ENCODE data around the gene TRIM2.
"Not testable (repeated sequence)": the region's sequence is repeated elsewhere in the genome, so short reads cannot be mapped to it uniquely, and the experiment has no call there.

The TRIM2 gene

GRCh38 chr4:153186046-153186728, 18.1 kb upstream of the TRIM2 start:
- H3K4me3 ChIP-seq (ENCODE audit: low read depth in 1 of 2, low read length in 2 of 2), result no peak overlapping the region
- H3K36me3 ChIP-seq (ENCODE audit: control insufficient read depth in 1 of 2, insufficient read depth in 2 of 2, low read length in 2 of 2), result no peaks in the 10 kb centered on the region
- H3K9me3 ChIP-seq (ENCODE audit: control insufficient read depth in 1 of 2, low read length in 2 of 2), result no peaks in the 10 kb centered on the region
- peaks cover 0 to 7% of the 10 kb centered on the region in 2 donors for H3K4me1 ChIP-seq (ENCODE audit: control insufficient read depth in 1 of 2, insufficient read depth in 2 of 2, low read length in 2 of 2)
- no peaks in the 10 kb centered on the region for H3K27me3 ChIP-seq (ENCODE audit: control insufficient read depth in 1 of 2, insufficient read depth in 2 of 2, low read length in 2 of 2)
- H3K9ac ChIP-seq (ENCODE audit: low read depth in 1 of 2, low read length in 2 of 2), result no peak overlapping the region
- no peak overlapping the region for H3K27ac ChIP-seq (ENCODE audit: low read depth, low read length)

GRCh38 chr4:153189016-153189801, 15.0 kb upstream of the TRIM2 start:
- no peak overlapping the region for H3K4me3 ChIP-seq (ENCODE audit: low read depth in 1 of 2, low read length in 2 of 2)
- no peaks in the 10 kb centered on the region for H3K9me3 ChIP-seq (ENCODE audit: control insufficient read depth in 1 of 2, low read length in 2 of 2)
- H3K27me3 ChIP-seq (ENCODE audit: control insufficient read depth in 1 of 2, insufficient read depth in 2 of 2, low read length in 2 of 2), result no peaks in the 10 kb centered on the region
- peaks cover 0 to 7% of the 10 kb centered on the region in 2 donors for H3K4me1 ChIP-seq (ENCODE audit: control insufficient read depth in 1 of 2, insufficient read depth in 2 of 2, low read length in 2 of 2)
- no peak overlapping the region for H3K27ac ChIP-seq (ENCODE audit: low read depth, low read length)
- H3K36me3 ChIP-seq (ENCODE audit: control insufficient read depth in 1 of 2, insufficient read depth in 2 of 2, low read length in 2 of 2), result no peaks in the 10 kb centered on the region
- no peak overlapping the region for H3K9ac ChIP-seq (ENCODE audit: low read depth in 1 of 2, low read length in 2 of 2)

GRCh38 chr4:153191795-153192363, 12.4 kb upstream of the TRIM2 start:
- no peaks in the 10 kb centered on the region for H3K27me3 ChIP-seq (ENCODE audit: control insufficient read depth in 1 of 2, insufficient read depth in 2 of 2, low read length in 2 of 2)
- peaks cover 0 to 7% of the 10 kb centered on the region in 2 donors for H3K4me1 ChIP-seq (ENCODE audit: control insufficient read depth in 1 of 2, insufficient read depth in 2 of 2, low read length in 2 of 2)
- H3K27ac ChIP-seq (ENCODE audit: low read depth, low read length), result no peak overlapping the region
- no peaks in the 10 kb centered on the region for H3K9me3 ChIP-seq (ENCODE audit: control insufficient read depth in 1 of 2, low read length in 2 of 2)
- no peak overlapping the region for H3K9ac ChIP-seq (ENCODE audit: low read depth in 1 of 2, low read length in 2 of 2)
- H3K4me3 ChIP-seq (ENCODE audit: low read depth in 1 of 2, low read length in 2 of 2), result no peak overlapping the region
- no peaks in the 10 kb centered on the region for H3K36me3 ChIP-seq (ENCODE audit: control insufficient read depth in 1 of 2, insufficient read depth in 2 of 2, low read length in 2 of 2)

GRCh38 chr4:153197301-153197700, 6.9 kb upstream of the TRIM2 start:
- Histone ChIP-seq H3K36me3 (ENCODE audit: control insufficient read depth in 1 of 2, insufficient read depth in 2 of 2, low read length in 2 of 2) (no peaks in the 10 kb centered on the region), H3K27ac (ENCODE audit: low read depth, low read length) (no peak overlapping the region), H3K9ac (ENCODE audit: low read depth in 1 of 2, low read length in 2 of 2) (no peak overlapping the region), H3K27me3 (ENCODE audit: control insufficient read depth in 1 of 2, insufficient read depth in 2 of 2, low read length in 2 of 2) (no peaks in the 10 kb centered on the region), H3K4me3 (ENCODE audit: low read depth in 1 of 2, low read length in 2 of 2) (no peak overlapping the region), H3K4me1 (ENCODE audit: control insufficient read depth in 1 of 2, insufficient read depth in 2 of 2, low read length in 2 of 2) (no peaks in the 10 kb centered on the region), H3K9me3 (ENCODE audit: control insufficient read depth in 1 of 2, low read length in 2 of 2) (no peaks in the 10 kb centered on the region)

GRCh38 chr4:153198719-153199118, 5.5 kb upstream of the TRIM2 start:
- Histone ChIP-seq H3K27ac (ENCODE audit: low read depth, low read length) (no peak overlapping the region), H3K36me3 (ENCODE audit: control insufficient read depth in 1 of 2, insufficient read depth in 2 of 2, low read length in 2 of 2) (no peaks in the 10 kb centered on the region), H3K9me3 (ENCODE audit: control insufficient read depth in 1 of 2, low read length in 2 of 2) (no peaks in the 10 kb centered on the region), H3K27me3 (ENCODE audit: control insufficient read depth in 1 of 2, insufficient read depth in 2 of 2, low read length in 2 of 2) (no peaks in the 10 kb centered on the region), H3K4me3 (ENCODE audit: low read depth in 1 of 2, low read length in 2 of 2) (no peak overlapping the region), H3K9ac (ENCODE audit: low read depth in 1 of 2, low read length in 2 of 2) (no peak overlapping the region), H3K4me1 (ENCODE audit: control insufficient read depth in 1 of 2, insufficient read depth in 2 of 2, low read length in 2 of 2) (no peaks in the 10 kb centered on the region)

- H3K4me3 ChIP-seq (ENCODE audit: low read depth in 1 of 2, low read length in 2 of 2), result peak overlapping the region; percentile 68 to 81
- H3K27me3 ChIP-seq (ENCODE audit: control insufficient read depth in 1 of 2, insufficient read depth in 2 of 2, low read length in 2 of 2); H3K4me1 ChIP-seq (ENCODE audit: control insufficient read depth in 1 of 2, insufficient read depth in 2 of 2, low read length in 2 of 2); H3K9me3 ChIP-seq (ENCODE audit: control insufficient read depth in 1 of 2, low read length in 2 of 2); H3K36me3 ChIP-seq (ENCODE audit: control insufficient read depth in 1 of 2, insufficient read depth in 2 of 2, low read length in 2 of 2); H3K27ac ChIP-seq (ENCODE audit: low read depth, low read length); H3K9ac ChIP-seq (ENCODE audit: low read depth in 1 of 2, low read length in 2 of 2): not testable (repeated sequence)
Measured at GRCh38 chr4:153203746-153204145, 497 bp upstream of the TRIM2 start.

- Histone ChIP-seq H3K9me3 (ENCODE audit: control insufficient read depth in 1 of 2, low read length in 2 of 2) (no peaks in the 10 kb centered on the region), H3K4me3 (ENCODE audit: low read depth in 1 of 2, low read length in 2 of 2) (peak overlapping the region; percentile 68 to 81), H3K27ac (ENCODE audit: low read depth, low read length) (peak overlapping the region; percentile 91), H3K9ac (ENCODE audit: low read depth in 1 of 2, low read length in 2 of 2) (peak overlapping the region; percentile 80 to 94), H3K27me3 (ENCODE audit: control insufficient read depth in 1 of 2, insufficient read depth in 2 of 2, low read length in 2 of 2) (no peaks in the 10 kb centered on the region), H3K36me3 (ENCODE audit: control insufficient read depth in 1 of 2, insufficient read depth in 2 of 2, low read length in 2 of 2) (no peaks in the 10 kb centered on the region), H3K4me1 (ENCODE audit: control insufficient read depth in 1 of 2, insufficient read depth in 2 of 2, low read length in 2 of 2) (peaks cover 4 to 12% of the 10 kb centered on the region in 2 donors)
Measured at GRCh38 chr4:153204728-153205648, 745 bp downstream of the TRIM2 start.

- Histone ChIP-seq H3K9me3 (ENCODE audit: control insufficient read depth in 1 of 2, low read length in 2 of 2) (no peaks in the 10 kb centered on the region), H3K36me3 (ENCODE audit: control insufficient read depth in 1 of 2, insufficient read depth in 2 of 2, low read length in 2 of 2) (no peaks in the 10 kb centered on the region), H3K27ac (ENCODE audit: low read depth, low read length) (peak overlapping the region; percentile 91), H3K4me3 (ENCODE audit: low read depth in 1 of 2, low read length in 2 of 2) (peak overlapping the region; percentile 68 to 81), H3K4me1 (ENCODE audit: control insufficient read depth in 1 of 2, insufficient read depth in 2 of 2, low read length in 2 of 2) (peaks cover 4 to 12% of the 10 kb centered on the region in 2 donors), H3K27me3 (ENCODE audit: control insufficient read depth in 1 of 2, insufficient read depth in 2 of 2, low read length in 2 of 2) (no peaks in the 10 kb centered on the region), H3K9ac (ENCODE audit: low read depth in 1 of 2, low read length in 2 of 2) (peak overlapping the region; percentile 80 to 94)
Measured at GRCh38 chr4:153205757-153206156, 1.5 kb downstream of the TRIM2 start.

GRCh38 chr4:153206534-153206933, 2.3 kb downstream of the TRIM2 start:
- Histone ChIP-seq H3K9me3 (ENCODE audit: control insufficient read depth in 1 of 2, low read length in 2 of 2) (no peaks in the 10 kb centered on the region), H3K27me3 (ENCODE audit: control insufficient read depth in 1 of 2, insufficient read depth in 2 of 2, low read length in 2 of 2) (no peaks in the 10 kb centered on the region), H3K9ac (ENCODE audit: low read depth in 1 of 2, low read length in 2 of 2) (peak overlapping the region; percentile 80 to 94), H3K4me3 (ENCODE audit: low read depth in 1 of 2, low read length in 2 of 2) (peak overlapping the region; percentile 68 to 81), H3K27ac (ENCODE audit: low read depth, low read length) (peak overlapping the region; percentile 91), H3K4me1 (ENCODE audit: control insufficient read depth in 1 of 2, insufficient read depth in 2 of 2, low read length in 2 of 2) (peaks cover 4 to 12% of the 10 kb centered on the region in 2 donors), H3K36me3 (ENCODE audit: control insufficient read depth in 1 of 2, insufficient read depth in 2 of 2, low read length in 2 of 2) (no peaks in the 10 kb centered on the region)
